Gastrocnemius medialis (tissue), 4 donors: ENCODE results near the gene MYLK3.

Experiments
- CTCF ChIP-seq, 5 experiments: fragments of 450-650 bp in 3 of 5; fragments of 200-600 bp in 2 of 5; sonication (generic) in 2 of 5; IDR thresholded peaks in 4 of 5; conservative IDR thresholded peaks in 1 of 5; 1 replicate in 4 of 5; 2 replicates in 1 of 5; pipeline ENCODE4 v1.5.1; 2016 to 2019; ENCODE audit warnings: antibody characterized with exemption in 5 of 5, mild to moderate bottlenecking in 3 of 5, moderate library complexity in 3 of 5
- POLR2A ChIP-seq, 2 donors: fragments of 450-650 bp; IDR thresholded peaks; one replicate each; pipeline ENCODE4 v1.6.1; 2017; ENCODE audit warnings: antibody characterized with exemption in 2 of 2, mild to moderate bottlenecking in 2 of 2, moderate library complexity in 2 of 2

GRCh38 chr16:46700048-46700447 is 48.1 kb downstream of the MYLK3 start:
- TF ChIP-seq POLR2A (IDR thresholded peaks at IDR 0.05), result no peak
- no peak for TF ChIP-seq CTCF (IDR thresholded peaks at IDR 0.05 in 4 of 5, conservative IDR thresholded peaks at IDR 0.05 in 1 of 5)
